Measurements from ENCODE around the gene ZCCHC24.

ZCCHC24 gene

DNA sequence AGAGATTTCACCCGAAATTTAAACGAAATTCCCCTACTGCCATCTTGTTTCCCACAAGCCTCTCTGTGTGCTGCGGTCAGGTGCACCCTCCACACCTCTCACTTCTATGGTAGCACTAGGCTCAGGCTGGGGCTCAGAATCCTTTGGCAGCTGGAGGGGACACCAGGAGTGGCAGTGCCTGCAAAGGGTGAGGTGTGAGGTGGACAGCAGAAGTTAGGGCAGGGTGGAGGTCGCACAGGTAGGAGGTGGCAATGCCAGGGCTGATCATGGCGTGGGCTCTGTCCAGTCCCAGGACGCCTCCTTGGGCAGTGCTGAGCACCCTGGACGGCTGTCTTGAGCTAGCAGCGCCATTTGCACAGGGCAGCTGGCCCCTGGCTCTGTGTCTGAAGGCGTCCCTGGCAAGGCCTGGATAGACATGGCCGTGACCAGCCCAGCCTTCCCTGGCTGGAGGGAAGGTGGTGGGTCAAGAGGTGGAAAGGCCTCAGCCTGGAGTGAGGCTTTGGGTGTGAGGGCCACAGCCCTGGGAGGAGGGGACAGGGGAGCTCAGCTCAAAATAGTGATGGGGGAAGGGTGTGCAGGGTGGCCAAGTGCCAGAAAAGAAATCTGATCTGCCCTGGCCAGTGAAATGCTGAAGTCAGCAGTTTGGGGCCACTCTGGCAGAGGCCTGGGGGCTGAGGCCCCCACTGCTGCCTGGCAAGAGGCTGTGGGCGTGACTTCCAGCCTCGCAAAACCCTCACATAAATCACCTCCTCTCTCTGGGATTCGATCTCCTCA is 40.0 kb downstream of the ZCCHC24 start:
- Histone ChIP-seq H3K4me3 (ENCODE audit: severe bottlenecking) (no peak overlapping the region), H3K36me3 (ENCODE audit: low read depth) (no peaks in the 10 kb centered on the region), H3K9me3 (ENCODE audit: severe bottlenecking) (no peaks in the 10 kb centered on the region), H3K27ac (ENCODE audit: poor library complexity, severe bottlenecking) (no peak overlapping the region), H3K4me1 (ENCODE audit: insufficient read depth, poor library complexity, severe bottlenecking) (no peaks in the 10 kb centered on the region), H3K27me3 (ENCODE audit: insufficient read depth, poor library complexity, severe bottlenecking) (no peaks in the 10 kb centered on the region)
- TF ChIP-seq, protein P1, sequence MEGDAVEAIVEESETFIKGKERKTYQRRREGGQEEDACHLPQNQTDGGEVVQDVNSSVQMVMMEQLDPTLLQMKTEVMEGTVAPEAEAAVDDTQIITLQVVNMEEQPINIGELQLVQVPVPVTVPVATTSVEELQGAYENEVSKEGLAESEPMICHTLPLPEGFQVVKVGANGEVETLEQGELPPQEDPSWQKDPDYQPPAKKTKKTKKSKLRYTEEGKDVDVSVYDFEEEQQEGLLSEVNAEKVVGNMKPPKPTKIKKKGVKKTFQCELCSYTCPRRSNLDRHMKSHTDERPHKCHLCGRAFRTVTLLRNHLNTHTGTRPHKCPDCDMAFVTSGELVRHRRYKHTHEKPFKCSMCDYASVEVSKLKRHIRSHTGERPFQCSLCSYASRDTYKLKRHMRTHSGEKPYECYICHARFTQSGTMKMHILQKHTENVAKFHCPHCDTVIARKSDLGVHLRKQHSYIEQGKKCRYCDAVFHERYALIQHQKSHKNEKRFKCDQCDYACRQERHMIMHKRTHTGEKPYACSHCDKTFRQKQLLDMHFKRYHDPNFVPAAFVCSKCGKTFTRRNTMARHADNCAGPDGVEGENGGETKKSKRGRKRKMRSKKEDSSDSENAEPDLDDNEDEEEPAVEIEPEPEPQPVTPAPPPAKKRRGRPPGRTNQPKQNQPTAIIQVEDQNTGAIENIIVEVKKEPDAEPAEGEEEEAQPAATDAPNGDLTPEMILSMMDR (IDR thresholded peaks at IDR 0.05; ENCODE audit: poor library complexity, severe bottlenecking) = no peak
- ATAC-seq (ENCODE audit: low read depth) (no peak), DNase-seq (ENCODE audit: low spot score) (peak; percentile 38)

DNA sequence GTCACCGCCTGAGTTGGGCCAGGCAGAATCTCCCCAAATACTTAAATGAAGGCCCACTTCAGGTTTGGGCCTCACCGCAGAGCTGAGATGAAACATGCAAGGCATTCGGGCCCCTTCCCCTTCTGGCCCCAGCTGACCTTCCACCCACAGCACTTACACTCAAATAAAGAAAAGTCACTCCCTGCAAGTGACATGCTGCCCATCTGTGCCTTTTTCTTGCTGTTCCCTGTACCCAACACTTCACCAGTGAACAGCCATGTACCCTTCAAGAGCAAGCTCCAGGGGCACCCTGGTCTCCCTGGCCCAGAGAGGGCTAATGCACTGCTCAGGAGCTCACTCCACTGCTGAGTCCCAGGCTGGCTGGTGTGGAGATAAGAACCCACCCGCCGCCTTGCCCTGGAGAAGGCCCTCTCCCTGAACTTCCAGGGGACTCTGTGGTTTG is 40.7 kb downstream of the ZCCHC24 start:
- Histone ChIP-seq H3K36me3 (ENCODE audit: low read depth) (no peaks in the 10 kb centered on the region), H3K27ac (ENCODE audit: poor library complexity, severe bottlenecking) (no peak overlapping the region), H3K4me3 (ENCODE audit: severe bottlenecking) (no peak overlapping the region), H3K27me3 (ENCODE audit: insufficient read depth, poor library complexity, severe bottlenecking) (no peaks in the 10 kb centered on the region), H3K4me1 (ENCODE audit: insufficient read depth, poor library complexity, severe bottlenecking) (no peaks in the 10 kb centered on the region), H3K9me3 (ENCODE audit: severe bottlenecking) (no peaks in the 10 kb centered on the region)
- ATAC-seq (ENCODE audit: low read depth) = no peak
- peak; percentile 7 for DNase-seq (ENCODE audit: low spot score)
- TF ChIP-seq, protein P1 (IDR thresholded peaks at IDR 0.05; ENCODE audit: poor library complexity, severe bottlenecking) = no peak

DNA sequence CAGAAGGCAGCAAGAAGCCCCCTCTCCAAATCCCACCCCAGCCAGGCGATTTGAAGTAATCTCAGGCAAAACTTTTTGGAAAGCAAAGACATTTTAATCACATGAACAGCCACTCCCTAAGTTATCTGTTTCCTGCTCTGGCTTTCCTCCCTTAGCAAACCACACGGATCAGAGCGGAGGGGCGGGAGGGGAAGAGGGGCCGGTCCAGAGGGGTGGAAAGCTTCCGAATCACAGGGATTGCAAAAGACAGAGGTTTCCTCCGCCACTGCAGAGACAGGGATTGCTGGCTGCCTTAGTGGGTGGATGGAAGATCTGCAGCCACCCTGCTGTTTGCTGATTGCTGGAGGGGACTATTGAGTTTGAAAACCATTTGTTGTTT is 41.2 kb downstream of the ZCCHC24 start:
- Histone ChIP-seq H3K27ac (ENCODE audit: poor library complexity, severe bottlenecking) (no peak overlapping the region), H3K27me3 (ENCODE audit: insufficient read depth, poor library complexity, severe bottlenecking) (no peaks in the 10 kb centered on the region), H3K36me3 (ENCODE audit: low read depth) (no peaks in the 10 kb centered on the region), H3K4me3 (ENCODE audit: severe bottlenecking) (no peak overlapping the region), H3K9me3 (ENCODE audit: severe bottlenecking) (no peaks in the 10 kb centered on the region), H3K4me1 (ENCODE audit: insufficient read depth, poor library complexity, severe bottlenecking) (no peaks in the 10 kb centered on the region)
- TF ChIP-seq, protein P1 (IDR thresholded peaks at IDR 0.05; ENCODE audit: poor library complexity, severe bottlenecking) = no peak
- no peak for ATAC-seq (ENCODE audit: low read depth)
- no peak for DNase-seq (ENCODE audit: low spot score)

DNA sequence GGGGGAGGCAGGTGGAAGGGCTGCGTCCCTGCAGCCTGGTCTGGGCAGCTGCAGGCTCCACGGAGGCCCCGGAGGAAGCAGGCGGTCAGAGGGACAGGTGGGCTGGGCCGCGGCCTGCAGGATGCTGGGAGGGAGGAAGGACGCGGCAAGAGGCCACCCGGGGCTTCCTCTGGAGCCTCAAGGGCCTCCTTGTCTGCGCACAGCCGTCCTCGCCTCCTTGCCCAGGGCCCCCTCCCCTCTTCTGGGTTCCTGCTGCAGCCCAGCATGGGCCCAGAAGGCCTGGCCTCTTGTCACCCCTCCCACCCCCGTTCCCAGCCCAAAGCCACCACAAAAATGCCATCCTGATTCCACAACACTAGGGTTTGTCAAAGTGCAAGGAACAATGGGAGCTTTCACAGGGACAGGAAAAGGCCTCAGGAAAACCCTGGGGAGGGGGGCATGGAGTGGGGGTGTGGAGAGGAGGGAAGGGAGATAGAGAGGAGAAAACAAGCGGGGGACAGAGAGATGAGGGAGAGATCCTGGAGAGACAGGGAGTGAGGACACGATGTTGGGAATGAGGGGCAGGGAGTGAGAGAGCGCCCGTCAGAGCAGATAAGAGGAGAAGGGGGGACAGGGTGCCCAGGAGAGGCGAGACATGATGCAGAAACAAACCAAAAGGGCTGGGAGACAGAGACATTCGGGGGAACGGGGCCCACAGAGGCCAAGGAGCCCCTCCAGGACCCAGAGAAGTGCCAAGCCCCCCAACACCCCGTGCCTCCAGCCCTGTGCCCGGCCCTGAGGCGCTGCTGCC is 41.8 kb downstream of the ZCCHC24 start:
- DNase-seq (ENCODE audit: low spot score) (no peak), ATAC-seq (ENCODE audit: low read depth) (no peak)
- Histone ChIP-seq H3K4me3 (ENCODE audit: severe bottlenecking) (no peak overlapping the region), H3K27ac (ENCODE audit: poor library complexity, severe bottlenecking) (no peak overlapping the region), H3K4me1 (ENCODE audit: insufficient read depth, poor library complexity, severe bottlenecking) (no peaks in the 10 kb centered on the region), H3K27me3 (ENCODE audit: insufficient read depth, poor library complexity, severe bottlenecking) (no peaks in the 10 kb centered on the region), H3K36me3 (ENCODE audit: low read depth) (no peaks in the 10 kb centered on the region), H3K9me3 (ENCODE audit: severe bottlenecking) (no peaks in the 10 kb centered on the region)
- TF ChIP-seq, protein P1 (IDR thresholded peaks at IDR 0.05; ENCODE audit: poor library complexity, severe bottlenecking) = no peak

Measured in RWPE2 (cell line).